SK-N-SH treated with all-trans-retinoic acid at 6 μM for 48 hours (cell line): ENCODE measurements around the gene ARHGEF10L.

ENCODE experiments used
- ATAC-seq: fragments of 200-7000 bp; cut with Tn5 transposase; 3 replicates; pipeline ENCODE4 v1.9.1; 2020; ENCODE audit warnings: mild to moderate bottlenecking, moderate library complexity
- ARNTL ChIP-seq: fragments of 450-650 bp; formaldehyde crosslinking; IDR thresholded peaks from 2 replicates; pipeline ENCODE4 v1.5.0; 2020; ENCODE audit warnings: low read depth, mild to moderate bottlenecking, moderate library complexity, borderline replicate concordance
- BACH2 ChIP-seq: fragments of 250-450 bp; sonication (Bioruptor Pico); IDR thresholded peaks from 2 replicates; pipeline ENCODE4 v1.9.0; 2021; ENCODE audit warnings: mild to moderate bottlenecking, borderline replicate concordance
- CREB5 ChIP-seq: fragments of 250-450 bp; sonication (Bioruptor Pico); IDR thresholded peaks from 2 replicates; pipeline ENCODE4 v1.5.1; 2020; ENCODE audit warnings: low read depth, mild to moderate bottlenecking, moderate library complexity
- CSDC2 ChIP-seq: fragments of 250-450 bp; sonication (Bioruptor Pico); IDR thresholded peaks from 2 replicates; pipeline ENCODE4 v1.5.0; 2020; ENCODE audit warnings: mild to moderate bottlenecking, moderate library complexity
- CSRNP3 ChIP-seq: fragments of 250-450 bp; sonication (Bioruptor Pico); IDR thresholded peaks from 2 replicates; pipeline ENCODE4 v1.5.1; 2021; ENCODE audit warnings: mild to moderate bottlenecking, moderate library complexity
- ESRRG ChIP-seq: fragments of 250-450 bp; sonication (Bioruptor Pico); IDR thresholded peaks from 2 replicates; pipeline ENCODE4 v1.6.1; 2021; ENCODE audit warnings: mild to moderate bottlenecking
- GLIS3 ChIP-seq: fragments of 250-450 bp; sonication (Bioruptor Pico); IDR thresholded peaks from 2 replicates; pipeline ENCODE4 v1.5.0; 2020; ENCODE audit warnings: mild to moderate bottlenecking, moderate library complexity
- OSR1 ChIP-seq: fragments of 250-450 bp; sonication (Bioruptor Pico); IDR thresholded peaks from 2 replicates; pipeline ENCODE4 v1.8.0; 2022; ENCODE audit warnings: moderate library complexity, mild to moderate bottlenecking, inconsistent platforms
- PATZ1 ChIP-seq: fragments of 250-450 bp; sonication (Bioruptor Pico); IDR thresholded peaks from 2 replicates; pipeline ENCODE4 v1.8.0; 2020; ENCODE audit warnings: mild to moderate bottlenecking, moderate library complexity, borderline replicate concordance
- RARB ChIP-seq: fragments of 250-450 bp; sonication (Bioruptor Pico); IDR thresholded peaks from 2 replicates; pipeline ENCODE4 v1.8.0; 2021; ENCODE audit warnings: mild to moderate bottlenecking, moderate library complexity
- SNAI2 ChIP-seq: fragments of 250-450 bp; sonication (Bioruptor Pico); IDR thresholded peaks from 2 replicates; pipeline ENCODE4 v1.5.0; 2020; ENCODE audit warnings: mild to moderate bottlenecking, moderate library complexity
- TCF4 ChIP-seq: fragments of 250-450 bp; sonication (Bioruptor Pico); IDR thresholded peaks from 2 replicates; pipeline ENCODE4 v1.8.0; 2021; ENCODE audit warnings: mild to moderate bottlenecking, moderate library complexity, borderline replicate concordance
- TOX ChIP-seq: fragments of 250-450 bp; sonication (Bioruptor Pico); IDR thresholded peaks from 2 replicates; pipeline ENCODE4 v1.8.0; 2021; ENCODE audit warnings: mild to moderate bottlenecking, moderate library complexity, borderline replicate concordance
- TSHZ2 ChIP-seq: fragments of 250-450 bp; sonication (Bioruptor Pico); IDR thresholded peaks from 2 replicates; pipeline ENCODE4 v1.5.0; 2020; ENCODE audit warnings: mild to moderate bottlenecking, moderate library complexity
- ZC3H10 ChIP-seq: fragments of 250-450 bp; sonication (Bioruptor Pico); IDR thresholded peaks from 2 replicates; pipeline ENCODE4 v1.5.1; 2021; ENCODE audit warnings: mild to moderate bottlenecking, moderate library complexity
- ZFP3 ChIP-seq: fragments of 250-450 bp; sonication (Bioruptor Pico); IDR thresholded peaks from 2 replicates; pipeline ENCODE4 v1.5.0; 2020; ENCODE audit warnings: mild to moderate bottlenecking, moderate library complexity
- ZFP30 ChIP-seq: fragments of 450-650 bp; formaldehyde crosslinking; IDR thresholded peaks from 2 replicates; pipeline ENCODE4 v1.5.0; 2022; ENCODE audit warnings: mild to moderate bottlenecking, moderate library complexity
- ZNF565 ChIP-seq: fragments of 450-650 bp; formaldehyde crosslinking; conservative IDR thresholded peaks from 2 replicates; pipeline ENCODE4 v1.5.0; 2020; ENCODE audit warnings: low read depth, mild to moderate bottlenecking, moderate library complexity
- ZNF70 ChIP-seq: fragments of 450-650 bp; formaldehyde crosslinking; IDR thresholded peaks from 2 replicates; pipeline ENCODE4 v1.5.0; 2020; ENCODE audit warnings: mild to moderate bottlenecking, moderate library complexity
- ZNF8 ChIP-seq: fragments of 450-650 bp; formaldehyde crosslinking; IDR thresholded peaks from 2 replicates; pipeline ENCODE4 v1.5.0; 2020; ENCODE audit warnings: mild to moderate bottlenecking, moderate library complexity

The ARHGEF10L gene

GRCh38 chr1:17606826-17607440 lies 67.4 kb downstream of the ARHGEF10L start:
- TF ChIP-seq TCF4 (CRISPR knock-in tag) (no peak), ZFP3 (CRISPR knock-in tag) (no peak), ESRRG (CRISPR knock-in tag) (no peak), ARNTL (CRISPR knock-in tag) (no peak), OSR1 (CRISPR knock-in tag) (no peak), CSRNP3 (CRISPR knock-in tag) (no peak), GLIS3 (no peak), BACH2 (CRISPR knock-in tag) (no peak), CSDC2 (CRISPR knock-in tag) (no peak), PATZ1 (no peak), ZNF565 (CRISPR knock-in tag) (no peak), ZFP30 (CRISPR knock-in tag) (no peak), RARB (CRISPR knock-in tag) (no peak)
- ATAC-seq: peak; percentile 90

GRCh38 chr1:17607644-17608581 lies 68.4 kb downstream of the ARHGEF10L start:
- TF ChIP-seq PATZ1: no peak
- TF ChIP-seq, all 23 proteins: peak for 0
- ATAC-seq: no peak

- no peak for ATAC-seq
- TF ChIP-seq ZNF70 (CRISPR knock-in tag) (no peak), TOX (no peak), ZFP3 (CRISPR knock-in tag) (no peak), TSHZ2 (CRISPR knock-in tag) (no peak), SNAI2 (CRISPR knock-in tag) (no peak)
Observed at GRCh38 chr1:17609529-17609928, 70.0 kb downstream of the ARHGEF10L start.

- TF ChIP-seq TCF4 (CRISPR knock-in tag) (no peak), TOX (no peak), ZC3H10 (no peak), ZNF8 (no peak), ZFP3 (CRISPR knock-in tag) (no peak), BACH2 (CRISPR knock-in tag) (no peak), PATZ1 (no peak), OSR1 (CRISPR knock-in tag) (no peak), CREB5 (CRISPR knock-in tag) (no peak)
- no peak for ATAC-seq
Observed at GRCh38 chr1:17610085-17610484, 70.6 kb downstream of the ARHGEF10L start.
